ENCODE measurements around the gene CLTC.
A peak's percentile ranks its signal among the peaks of the same experiment; 100 is the strongest.

CLTC gene

DNA sequence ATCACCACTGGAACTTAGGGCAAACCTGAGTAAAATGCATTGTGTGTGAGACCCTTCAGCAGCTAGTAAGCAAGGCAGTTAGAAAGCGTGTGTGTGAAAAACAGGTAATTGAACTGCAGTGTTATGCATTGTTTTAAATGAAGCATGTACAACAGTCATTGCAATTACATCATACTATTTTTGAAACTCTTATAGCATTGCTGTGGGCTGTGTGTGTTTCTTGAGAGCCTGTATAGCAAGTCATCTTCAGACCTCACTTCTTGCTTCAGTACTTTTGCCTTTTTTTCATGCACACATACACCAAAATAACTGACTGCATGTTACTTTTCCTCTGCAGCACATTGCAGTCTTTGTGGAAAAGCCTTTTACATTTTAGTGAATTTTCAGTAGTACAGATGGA lies 68.3 kb downstream of the CLTC start:
- DNase-seq = no peak

DNA sequence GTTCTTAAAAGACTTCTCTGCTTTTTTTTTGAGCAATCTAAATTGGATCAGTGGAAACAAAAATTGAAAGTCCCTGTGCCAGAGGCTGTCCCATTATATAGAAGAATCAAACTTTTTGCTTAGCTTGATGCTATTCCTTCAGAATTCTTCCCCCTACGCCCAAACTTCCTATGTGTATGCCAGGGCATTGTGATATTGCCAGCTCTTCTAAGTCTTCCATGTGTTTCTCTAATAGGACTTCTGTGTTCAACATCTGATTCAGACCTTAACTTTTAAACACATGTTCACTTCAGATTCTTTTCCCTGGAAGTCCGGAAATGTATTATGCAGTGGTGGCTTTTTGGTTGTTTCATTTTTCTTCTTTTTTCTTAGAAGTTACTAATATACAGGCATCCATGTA lies 68.8 kb downstream of the CLTC start:
- DNase-seq = no peak

DNA sequence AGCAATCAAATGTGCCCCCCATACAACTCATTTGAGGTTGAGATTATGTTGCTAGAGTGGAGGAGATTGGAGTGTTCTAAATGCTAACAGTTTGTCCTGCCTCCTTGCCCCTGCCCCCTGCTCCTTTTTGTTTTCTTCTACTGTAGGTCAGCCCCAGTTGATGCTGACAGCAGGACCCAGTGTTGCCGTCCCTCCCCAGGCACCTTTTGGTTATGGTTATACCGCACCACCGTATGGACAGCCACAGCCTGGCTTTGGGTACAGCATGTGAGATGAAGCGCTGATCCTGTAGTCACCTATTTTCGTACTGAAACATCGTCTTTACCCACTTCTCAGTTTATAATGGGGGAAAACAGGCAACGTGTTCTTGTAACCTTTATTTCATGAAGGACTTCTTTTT lies 73.9 kb downstream of the CLTC start:
- no peak for DNase-seq

DNA sequence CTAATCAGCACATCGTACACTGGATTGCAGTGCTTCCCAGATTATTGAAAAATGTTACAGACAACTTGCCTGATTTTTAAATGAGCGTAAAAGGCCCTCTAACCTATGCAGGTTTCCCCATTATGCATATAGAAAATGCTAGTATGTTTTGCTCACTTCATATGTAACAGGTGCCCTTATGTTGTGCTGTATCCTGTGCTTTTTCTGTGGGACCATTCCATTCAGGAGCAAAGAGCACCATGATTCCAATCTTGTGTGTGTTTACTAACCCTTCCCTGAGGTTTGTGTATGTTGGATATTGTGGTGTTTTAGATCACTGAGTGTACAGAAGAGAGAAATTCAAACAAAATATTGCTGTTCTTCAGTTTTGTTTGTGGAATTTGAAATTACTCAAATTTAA lies 74.6 kb downstream of the CLTC start:
- no peak for DNase-seq

DNA sequence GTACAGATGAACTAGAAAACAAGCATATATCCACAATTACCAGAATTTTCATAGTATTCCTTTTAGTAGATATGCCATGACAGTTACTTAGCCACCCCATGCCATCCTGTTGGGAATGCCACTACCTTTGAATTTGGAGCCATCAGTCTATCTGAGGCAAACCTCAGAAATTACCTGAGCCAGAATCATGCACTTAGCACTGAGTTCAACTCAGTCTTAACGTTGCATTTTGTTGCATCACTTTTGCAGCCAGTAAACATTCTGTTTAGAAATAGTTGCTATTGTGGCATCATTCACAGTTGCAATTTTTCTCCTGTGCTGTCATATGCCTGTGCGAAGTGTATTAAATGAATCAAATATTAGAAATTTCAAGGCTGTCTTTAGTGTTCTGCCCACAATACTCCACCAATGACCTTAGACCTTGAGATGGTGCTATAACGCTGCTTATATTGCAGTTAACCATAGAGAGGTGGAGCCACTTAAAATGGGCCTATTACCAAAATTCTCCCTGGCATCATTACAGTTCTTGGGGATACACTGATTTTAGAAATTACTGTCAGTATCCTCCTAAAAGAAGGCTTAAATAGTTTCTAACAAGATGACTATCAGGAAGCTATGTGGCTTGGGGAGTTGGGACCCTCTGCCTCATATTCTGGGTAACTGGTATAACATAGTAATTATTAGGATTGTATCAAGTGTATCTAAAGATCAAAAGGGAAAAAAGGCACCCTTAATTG lies 76.4 kb downstream of the CLTC start:
- no peak for DNase-seq

DNA sequence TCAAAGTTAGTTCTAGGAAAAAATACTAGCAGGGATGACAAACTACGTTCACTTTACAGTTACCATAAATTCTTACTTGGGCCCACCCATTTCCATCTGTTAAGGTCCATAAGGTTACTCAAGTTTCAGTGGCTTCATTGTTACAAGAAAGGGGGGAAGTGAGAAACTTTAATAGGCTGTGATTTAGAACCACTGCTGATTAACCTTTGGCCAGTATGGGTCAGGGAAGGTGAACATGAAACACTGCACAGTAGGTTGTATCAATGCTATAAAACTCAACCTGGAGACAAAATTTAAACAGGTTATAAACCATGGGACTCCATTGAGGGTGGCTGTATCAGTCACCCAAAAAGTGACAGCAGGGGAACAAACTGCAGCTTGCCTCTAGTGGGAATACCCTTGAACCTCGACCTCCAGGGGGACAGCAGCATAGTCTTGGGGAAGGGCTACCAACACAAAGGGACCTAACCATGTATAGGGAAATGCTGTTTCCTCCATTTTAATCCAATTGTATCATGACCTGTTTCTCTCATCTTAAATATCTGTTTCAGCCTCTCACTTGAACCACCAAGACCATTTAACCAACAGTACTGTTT lies 77.1 kb downstream of the CLTC start:
- no peak for DNase-seq

DNA sequence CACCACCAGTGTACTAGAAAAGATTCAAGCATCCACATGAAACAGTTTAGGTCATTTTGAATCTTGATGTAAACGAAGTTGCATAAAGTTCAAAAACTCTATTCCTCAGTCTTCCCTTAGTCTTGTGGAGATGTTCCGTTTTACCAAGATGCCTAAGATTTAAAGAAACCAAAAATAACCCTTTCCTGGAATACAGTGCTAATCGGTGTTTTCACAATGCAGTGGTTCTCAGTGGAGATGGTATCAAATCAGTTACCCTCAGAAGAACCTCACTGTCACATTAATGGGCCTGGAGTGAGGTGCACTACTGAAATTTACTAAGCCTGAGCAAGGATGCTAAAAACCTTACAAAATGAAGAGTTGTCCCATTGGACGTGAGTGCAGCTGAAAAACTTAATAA lies 78.4 kb downstream of the CLTC start:
- DNase-seq = no peak

- DNase-seq = no peak
These were observed 79.5 kb downstream of the CLTC start for GRCh38 chr17:59699218-59699617.

- no peak for DNase-seq
These were observed 80.1 kb downstream of the CLTC start for GRCh38 chr17:59699786-59700185.

DNA sequence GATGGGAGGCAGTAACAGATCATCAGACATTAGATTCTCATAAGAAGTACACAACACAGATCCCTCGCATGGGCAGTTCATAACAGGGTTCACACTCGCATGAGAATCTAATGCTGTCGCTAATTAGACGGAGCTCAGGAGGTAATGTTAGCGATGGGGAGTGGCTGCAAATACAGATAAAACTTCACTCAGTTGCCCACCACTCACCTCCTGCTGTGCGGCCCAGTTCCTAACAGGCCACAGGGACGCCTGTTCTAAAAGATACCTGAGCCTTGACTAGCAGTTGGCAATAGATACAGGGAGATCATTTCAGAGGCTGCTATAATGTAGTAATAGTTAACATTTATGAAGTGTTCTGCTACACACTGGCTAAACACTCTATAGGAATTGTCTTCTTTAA lies 82.6 kb downstream of the CLTC start:
- no peak for DNase-seq

GRCh38 chr17:59707149-59707970 lies 87.7 kb downstream of the CLTC start, which contains the start of the genes PTRH2 and VMP1:
Gene PTRH2 (minus strand): TSS chr17:59707430. CDS start chr17:59697978, 9,452 bp downstream.
Gene VMP1 (plus strand): TSS chr17:59707654. CDS start chr17:59731447, 23,793 bp downstream.
- peak; percentile 98 for DNase-seq

GRCh38 chr17:59707971-59708430 lies 88.3 kb downstream of the CLTC start:
- no peak for DNase-seq

GRCh38 chr17:59711936-59712335 lies 92.2 kb downstream of the CLTC start:
- no peak for DNase-seq

DNA sequence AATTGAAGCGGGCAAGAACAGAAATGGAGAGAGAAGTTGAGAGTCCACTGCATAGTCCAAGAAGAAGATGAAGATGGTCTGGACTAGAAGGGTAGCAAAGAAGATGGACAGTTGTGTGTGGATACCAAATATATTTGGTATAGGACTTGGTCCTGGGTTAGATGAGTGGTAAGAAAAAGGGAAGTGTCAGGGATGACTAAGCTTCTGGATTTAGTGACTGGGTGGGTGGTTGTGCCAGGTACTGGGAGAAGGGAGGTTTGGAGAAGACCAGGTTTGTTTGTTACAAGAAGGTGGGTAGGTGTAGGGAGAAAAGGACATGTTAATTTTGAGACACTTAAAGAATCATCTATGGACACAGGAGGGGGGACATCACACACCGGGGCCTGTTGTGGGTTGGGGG lies 93.2 kb downstream of the CLTC start:
- DNase-seq = no peak

- no peak for DNase-seq
These were observed 94.6 kb downstream of the CLTC start for GRCh38 chr17:59714255-59714654.

- DNase-seq = no peak
These were observed 96.7 kb downstream of the CLTC start for GRCh38 chr17:59716427-59716826.

GRCh38 chr17:59719526-59719925 lies 99.8 kb downstream of the CLTC start:
- no peak for DNase-seq

DNA sequence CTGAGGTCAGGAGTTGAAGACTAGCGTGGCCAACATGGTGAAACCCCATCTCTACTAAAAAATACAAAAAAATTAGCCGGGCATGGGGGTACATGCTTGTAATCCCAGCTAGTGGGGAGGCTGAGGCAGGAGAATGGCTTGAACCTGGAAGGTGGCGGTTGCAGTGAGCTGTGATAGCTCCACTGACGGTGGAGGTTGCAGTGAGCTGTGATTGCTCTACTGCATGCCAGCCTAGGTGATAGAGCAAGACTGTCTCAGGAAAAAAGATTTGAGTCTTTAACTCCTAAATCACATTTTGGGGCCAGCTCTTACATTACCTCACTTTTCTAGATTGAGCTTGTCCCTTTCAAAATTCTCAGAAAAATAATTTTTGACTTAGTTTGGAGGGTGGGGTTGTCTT lies 102.9 kb downstream of the CLTC start:
- no peak for DNase-seq

GRCh38 chr17:59723041-59723440 lies 103.3 kb downstream of the CLTC start:
- DNase-seq = no peak

- DNase-seq = no peak
These were observed 103.9 kb downstream of the CLTC start for GRCh38 chr17:59723607-59724006.

DNA sequence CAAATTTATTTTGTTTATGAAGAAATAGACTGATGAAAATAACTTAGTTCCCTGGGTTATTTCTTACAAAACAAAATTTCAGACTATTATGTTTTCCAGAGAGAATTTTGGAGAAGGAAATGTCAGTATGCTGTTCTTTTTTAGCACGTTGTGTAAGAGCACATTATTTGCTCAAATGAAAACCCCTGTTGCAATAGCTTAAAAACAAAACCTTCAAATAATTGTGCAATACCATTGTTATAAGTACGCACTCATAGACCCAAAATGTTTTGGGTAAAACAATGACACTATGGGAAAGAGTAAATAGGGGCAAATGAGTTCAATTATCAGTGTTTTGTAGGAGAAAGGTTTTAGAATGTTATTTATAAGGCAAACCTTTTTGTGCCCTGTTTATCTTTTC lies 106.0 kb downstream of the CLTC start:
- DNase-seq = no peak

DNA sequence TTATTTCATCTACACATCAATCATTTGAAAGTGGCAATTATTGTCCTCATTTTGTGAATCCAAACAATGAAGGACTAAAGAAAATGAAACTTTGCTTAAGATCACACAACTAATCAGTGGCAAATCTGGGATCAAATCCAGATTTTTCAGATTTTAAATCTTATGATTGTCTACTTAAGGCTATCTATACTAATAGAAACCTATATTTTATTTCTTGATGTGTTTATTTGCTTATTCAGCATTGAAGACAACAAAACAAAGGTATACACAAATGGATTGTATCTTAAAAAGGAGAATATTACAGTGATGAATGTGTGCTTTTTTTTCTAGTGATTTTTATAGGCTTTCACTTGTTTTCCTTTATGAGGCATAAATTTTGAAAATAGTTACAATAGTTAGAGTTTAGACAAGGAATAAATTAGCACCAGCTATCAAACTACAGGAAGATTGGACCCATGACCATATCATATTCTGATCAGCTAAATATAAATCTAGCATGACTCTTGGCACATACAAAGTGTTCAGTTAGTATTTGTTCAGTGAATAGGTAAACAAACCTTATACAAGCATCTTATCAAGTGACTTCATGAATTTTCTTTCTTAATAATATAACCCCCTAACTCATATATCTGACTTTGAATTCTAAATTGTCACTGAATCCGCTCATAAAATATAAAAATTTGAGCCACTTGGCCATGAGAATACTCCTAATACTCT lies 108.3 kb downstream of the CLTC start:
- no peak for DNase-seq

DNA sequence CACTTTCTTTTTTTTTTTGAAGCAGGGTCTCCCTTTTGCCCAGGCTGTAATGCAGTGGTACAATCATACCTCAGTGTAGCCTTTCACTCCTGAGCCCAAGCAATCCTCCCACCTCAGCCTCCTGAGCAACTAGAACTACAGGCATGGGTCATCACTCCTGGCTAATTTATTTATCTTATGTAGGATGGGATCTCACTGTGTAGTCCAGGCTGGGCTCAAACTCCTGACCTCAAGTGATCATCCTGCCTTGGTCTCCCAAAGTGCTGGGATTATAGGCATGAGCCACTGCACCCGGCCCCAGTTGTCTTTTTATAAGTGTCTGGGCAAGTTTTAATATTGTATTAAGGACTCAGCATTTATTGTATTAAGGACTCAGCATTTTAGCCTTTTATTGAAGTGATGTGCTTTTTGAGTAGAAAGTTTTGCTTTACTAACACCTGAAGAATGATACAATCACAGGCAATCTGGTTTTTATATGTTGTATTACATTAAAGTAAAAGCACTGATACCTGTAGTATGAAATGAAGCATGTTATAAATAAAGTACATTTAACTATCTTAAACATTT lies 110.7 kb downstream of the CLTC start:
- no peak for DNase-seq

Data from left hindlimb (tissue), 1 donor.